ENCODE data around the gene SLC9B2.

DNA sequence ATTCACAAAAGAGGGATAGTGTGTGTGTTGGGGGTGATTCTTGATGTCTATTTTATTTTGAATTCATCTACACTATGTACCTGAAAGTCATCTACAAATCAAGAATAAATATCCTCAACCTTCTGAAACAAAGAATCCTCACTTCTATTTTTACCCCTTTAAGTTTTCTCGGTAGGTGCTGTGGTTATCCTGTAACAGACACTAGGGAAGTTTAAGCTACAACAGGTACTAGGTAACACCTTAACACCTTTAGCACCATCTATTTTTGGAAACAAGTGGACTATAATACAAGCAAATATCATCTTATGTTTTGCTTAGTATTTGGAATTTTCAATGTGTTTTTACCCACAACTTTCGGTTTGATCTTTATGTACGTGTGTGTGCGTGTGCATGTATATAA is 35.0 kb upstream of the SLC9B2 start:
- TF ChIP-seq POLR2A (IDR thresholded peaks at IDR 0.05) = no peak
- TF ChIP-seq EP300 (IDR thresholded peaks at IDR 0.05; ENCODE audit: low read depth) = no peak
- TF ChIP-seq POLR2AphosphoS5 (IDR thresholded peaks at IDR 0.05) = no peak
- TF ChIP-seq, protein P1, sequence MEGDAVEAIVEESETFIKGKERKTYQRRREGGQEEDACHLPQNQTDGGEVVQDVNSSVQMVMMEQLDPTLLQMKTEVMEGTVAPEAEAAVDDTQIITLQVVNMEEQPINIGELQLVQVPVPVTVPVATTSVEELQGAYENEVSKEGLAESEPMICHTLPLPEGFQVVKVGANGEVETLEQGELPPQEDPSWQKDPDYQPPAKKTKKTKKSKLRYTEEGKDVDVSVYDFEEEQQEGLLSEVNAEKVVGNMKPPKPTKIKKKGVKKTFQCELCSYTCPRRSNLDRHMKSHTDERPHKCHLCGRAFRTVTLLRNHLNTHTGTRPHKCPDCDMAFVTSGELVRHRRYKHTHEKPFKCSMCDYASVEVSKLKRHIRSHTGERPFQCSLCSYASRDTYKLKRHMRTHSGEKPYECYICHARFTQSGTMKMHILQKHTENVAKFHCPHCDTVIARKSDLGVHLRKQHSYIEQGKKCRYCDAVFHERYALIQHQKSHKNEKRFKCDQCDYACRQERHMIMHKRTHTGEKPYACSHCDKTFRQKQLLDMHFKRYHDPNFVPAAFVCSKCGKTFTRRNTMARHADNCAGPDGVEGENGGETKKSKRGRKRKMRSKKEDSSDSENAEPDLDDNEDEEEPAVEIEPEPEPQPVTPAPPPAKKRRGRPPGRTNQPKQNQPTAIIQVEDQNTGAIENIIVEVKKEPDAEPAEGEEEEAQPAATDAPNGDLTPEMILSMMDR (IDR thresholded peaks at IDR 0.05) = no peak
